SK-N-SH (cell line): ENCODE results near the gene DISP2. TPM values are rescaled to one million over a fixed set of nuclear protein-coding genes. Genes with fewer than 3 reads are reported as not detected.

ENCODE experiments used
- CTCF ChIA-PET: fragments of 300-600, 350-600 bp; formaldehyde crosslinking; extraction: SDS; loops from one replicate; lab custom pipeline; 2021; lab: Yijun Ruan, JAX
- POLR2A ChIA-PET: fragments of 350-600 bp; sonication (Branson Sonifier 250); formaldehyde crosslinking; extraction: SDS; loops from one replicate; lab custom pipeline; 2020; ENCODE audit warnings: antibody characterized with exemption, inconsistent platforms; lab: Yijun Ruan, JAX
- DNase-seq: peaks from one replicate; pipeline ENCODE4 v3.0.0; 2012
- H2AFZ ChIP-seq: fragments of 200-600 bp; sonication (generic); 2 replicates; pipeline ENCODE4 v1.8.1; 2016; ENCODE audit warnings: antibody characterized with exemption, mild to moderate bottlenecking, low read depth
- H3F3A ChIP-seq: fragments of 200-600 bp; sonication (generic); replicated peaks from 2 replicates; pipeline ENCODE3; 2016; ENCODE audit warnings: antibody characterized with exemption, mild to moderate bottlenecking; ENCODE audit not compliant: insufficient read depth
- H3K27ac ChIP-seq, 2 experiments: fragments of 200-500 bp in 1 of 2; fragments of 200-600 bp in 1 of 2; sonication (Bioruptor generic) in 1 of 2; sonication (generic), shearing (Covaris generic) in 1 of 2; 2 replicates each; pipeline versions ENCODE4 v1.5.1 to v1.6.1; 2014 to 2016; ENCODE audit warnings: low read depth in 2 of 2, inconsistent platforms in 1 of 2, low read length in 1 of 2, mild to moderate bottlenecking in 1 of 2, mixed read lengths in 1 of 2
- H3K27me3 ChIP-seq: fragments of 200-600 bp; sonication (generic), shearing (Covaris generic); 2 replicates; pipeline ENCODE4 v1.6.1; 2016; ENCODE audit warnings: mixed run types; ENCODE audit not compliant: insufficient read depth
- H3K36me3 ChIP-seq, 2 experiments: fragments of 200-500 bp in 1 of 2; fragments of 200-600 bp in 1 of 2; sonication (Bioruptor generic) in 1 of 2; sonication (generic) in 1 of 2; replicated peaks in 1 of 2; 2 replicates each; pipeline versions ENCODE3 to v1.5.1; 2014 to 2016; ENCODE audit warnings: low read length in 1 of 2, mild to moderate bottlenecking in 1 of 2; ENCODE audit not compliant: insufficient read depth in 2 of 2, control insufficient read depth in 1 of 2
- H3K4me1 ChIP-seq, 2 experiments: fragments of 200-500 bp in 1 of 2; fragments of 200-600 bp in 1 of 2; sonication (Bioruptor generic) in 1 of 2; sonication (generic), shearing (Covaris generic) in 1 of 2; 2 replicates each; pipeline versions ENCODE4 v1.5.1 to v1.6.1; 2014 to 2016; ENCODE audit warnings: low read depth in 1 of 2, low read length in 1 of 2, mixed run types in 1 of 2; ENCODE audit not compliant: insufficient read depth in 2 of 2, control insufficient read depth in 1 of 2
- H3K4me2 ChIP-seq: fragments of 200-600 bp; sonication (generic), shearing (Covaris generic); 2 replicates; pipeline ENCODE4 v1.6.1; 2017; ENCODE audit warnings: mixed run types
- H3K4me3 ChIP-seq, 2 experiments: fragments of 200-500 bp in 1 of 2; fragments of 200-600 bp in 1 of 2; sonication (Bioruptor generic) in 1 of 2; sonication (generic), shearing (Covaris generic) in 1 of 2; 2 replicates each; pipeline versions ENCODE4 v1.5.1 to v1.8.1; 2014 to 2016; ENCODE audit warnings: low read depth in 2 of 2, inconsistent platforms in 1 of 2, low read length in 1 of 2, mild to moderate bottlenecking in 1 of 2, mixed read lengths in 1 of 2, moderate library complexity in 1 of 2
- H3K79me2 ChIP-seq: fragments of 200-600 bp; sonication (generic); 2 replicates; pipeline ENCODE4 v1.8.1; 2017; ENCODE audit warnings: mild to moderate bottlenecking; ENCODE audit not compliant: insufficient read depth
- H3K9ac ChIP-seq: fragments of 200-600 bp; sonication (generic); 2 replicates; pipeline ENCODE4 v1.6.1; 2017; ENCODE audit warnings: mixed run types
- H3K9me2 ChIP-seq: fragments of 200-600 bp; sonication (generic); 2 replicates; pipeline ENCODE4 v1.6.1; 2017; ENCODE audit warnings: mixed run types
- H3K9me3 ChIP-seq: fragments of 200-600 bp; sonication (generic); 2 replicates; pipeline ENCODE4 v1.6.1; 2017; ENCODE audit warnings: mixed run types, mild to moderate bottlenecking, moderate library complexity
- H4K20me1 ChIP-seq: fragments of 200-600 bp; sonication (generic); 2 replicates; pipeline ENCODE4 v1.6.1; 2017; ENCODE audit warnings: mild to moderate bottlenecking, mixed run types; ENCODE audit not compliant: insufficient read depth
- ELF1 ChIP-seq: IDR thresholded peaks from 2 replicates; pipeline ENCODE4 v1.4.0; 2012
- EP300 ChIP-seq, 2 experiments: IDR thresholded peaks; 2 replicates each; pipeline versions ENCODE4 v1.4.0 to v1.6.1; 2012; ENCODE audit warnings: borderline replicate concordance in 1 of 2, low read depth in 1 of 2, low read length in 1 of 2
- EZH2phosphoT487 ChIP-seq: fragments of 200-600 bp; sonication (generic); IDR thresholded peaks from 2 replicates; pipeline ENCODE4 v1.6.1; 2017; ENCODE audit warnings: low read depth, mixed run types, mild to moderate bottlenecking, antibody characterized with exemption, moderate library complexity, borderline replicate concordance
- FOXJ3 ChIP-seq: sonication (generic); formaldehyde crosslinking; IDR thresholded peaks from 2 replicates; pipeline ENCODE4 v1.5.1; 2020; ENCODE audit warnings: mild to moderate bottlenecking, missing genetic modification reagents
- FOXM1 ChIP-seq: IDR thresholded peaks from 2 replicates; pipeline ENCODE4 v1.4.0; 2012; ENCODE audit warnings: low read depth, mild to moderate bottlenecking
- GABPA ChIP-seq: IDR thresholded peaks from 2 replicates; pipeline ENCODE4 v1.4.0; 2012; ENCODE audit warnings: low read depth, mild to moderate bottlenecking
- IRF3 ChIP-seq: fragments of 150-350 bp; IDR thresholded peaks from 2 replicates; pipeline ENCODE4 v1.6.1; 2016; ENCODE audit warnings: mild to moderate bottlenecking, low read depth, low read length
- JUND ChIP-seq: IDR thresholded peaks from 2 replicates; pipeline ENCODE4 v1.4.0; 2012
- MAX ChIP-seq: IDR thresholded peaks from 2 replicates; pipeline ENCODE4 v1.4.0; 2012; ENCODE audit warnings: low read depth
- MEF2A ChIP-seq: IDR thresholded peaks from 2 replicates; pipeline ENCODE4 v1.4.0; 2012; ENCODE audit warnings: low read depth, borderline replicate concordance
- NRF1 ChIP-seq: IDR thresholded peaks from 2 replicates; pipeline ENCODE4 v1.6.1; 2012; ENCODE audit warnings: low read depth, mild to moderate bottlenecking, low read length
- RAD21 ChIP-seq: IDR thresholded peaks from 2 replicates; pipeline ENCODE4 v1.6.1; 2012; ENCODE audit warnings: mild to moderate bottlenecking, low read length
- RCOR1 ChIP-seq: fragments of 150-350 bp; IDR thresholded peaks from 2 replicates; pipeline ENCODE4 v1.6.1; 2017; ENCODE audit warnings: antibody characterized with exemption, low read length
- RFX5 ChIP-seq: IDR thresholded peaks from 2 replicates; pipeline ENCODE4 v1.6.1; 2012; ENCODE audit warnings: mild to moderate bottlenecking, improper control_type of control experiment, low read length
- SMC3 ChIP-seq: IDR thresholded peaks from 2 replicates; pipeline ENCODE4 v1.6.1; 2012; ENCODE audit warnings: low read depth, low read length, improper control_type of control experiment
- USF2 ChIP-seq: fragments of 150-350 bp; IDR thresholded peaks from 2 replicates; pipeline ENCODE4 v1.6.1; 2017; ENCODE audit warnings: antibody characterized with exemption, low read length, low read depth, borderline replicate concordance
- YY1 ChIP-seq: IDR thresholded peaks from 2 replicates; pipeline ENCODE4 v1.4.0; 2012; ENCODE audit warnings: low read depth, mild to moderate bottlenecking
- WGBS: methylation state at CpG from one replicate; pipeline ENCODE4 v1.1.6; 2017; ENCODE audit warnings: low lambda C conversion rate; 5-methylcytosine and 5-hydroxymethylcytosine counted together
- polyA plus RNA-seq, 3 experiments: library from polyadenylated mRNA; depleted of rRNA; stranded (reverse); fragments of >200 nt; gene quantifications; 2 replicates each; pipeline ENCODE4 v1.2.3, GENCODE V29; 2012

DISP2 gene
- polyA plus RNA-seq, 1 of the 3 experiments (the other 2 are of a cell fraction), result 0.12 TPM

GRCh38 chr15:40380636-40381035, 22.6 kb downstream of the DISP2 start:
- POLR2A ChIA-PET, result no interaction called here
- CTCF ChIA-PET, result interaction anchor here (1.5 kb wide), 1 partner anchor 36 kb away, joined by 4 read pairs; no protein-coding TSS in a partner anchor
- Histone ChIP-seq H4K20me1 (no peaks in the 10 kb centered on the region), H3F3A (peaks cover 8% of the 10 kb centered on the region), H3K27ac (peak overlapping the region in 1 of 2 experiments; percentile 60; a peak in 2 of 4 replicates), H3K4me2 (peak overlapping the region; percentile 46), H3K4me3 (no peak overlapping the region), H3K9me3 (no peaks in the 10 kb centered on the region), H3K27me3 (no peaks in the 10 kb centered on the region), H3K9ac (no peak overlapping the region), H3K79me2 (peaks cover 28% of the 10 kb centered on the region), H2AFZ (0 out of 2 replicates have a peak overlapping the region, but pooled peaks have one; percentile 39), H3K9me2 (no peaks in the 10 kb centered on the region), H3K4me1 (peaks cover 7 to 17% of the 10 kb centered on the region in 2 experiments; a peak in 3 of 4 replicates), H3K36me3 (no peaks in the 10 kb centered on the region)
- 95% methylated on average over 10 of the region's 10 CpGs for WGBS
- DNase-seq, result no peak
- TF ChIP-seq SMC3 (no peak), USF2 (no peak), FOXJ3 (CRISPR knock-in tag) (no peak), ELF1 (no peak), EZH2phosphoT487 (no peak), GABPA (no peak), JUND (no peak), RCOR1 (no peak), RAD21 (no peak), FOXM1 (no peak), NRF1 (no peak), IRF3 (no peak), MAX (no peak), YY1 (no peak)

- peaks cover 8% of the 10 kb centered on the region for H3F3A ChIP-seq
- WGBS, result 92% methylated on average over 11 of the region's 11 CpGs
- POLR2A ChIA-PET, result interaction anchor here (0.8 to 1.8 kb wide), 4 partner anchors 24 to 211 kb away, joined by 3 to 7 read pairs (median 4); partner anchors contain the start of genes CCDC9B and IVD
- no peaks in the 10 kb centered on the region for H3K27me3 ChIP-seq
- no peak overlapping the region for H3K9ac ChIP-seq
- no peak for TF ChIP-seq MEF2A
- TF ChIP-seq RFX5, result no peak
- no peak for TF ChIP-seq EP300 (IDR thresholded peaks at IDR 0.05; ENCODE audit: borderline replicate concordance in 1 of 2, low read depth in 1 of 2, low read length in 1 of 2)
- no peak for TF ChIP-seq GABPA
- TF ChIP-seq RCOR1, result no peak
- TF ChIP-seq NRF1, result no peak
- TF ChIP-seq, all 33 proteins: peak for 0
- H3K4me3 ChIP-seq, result no peak overlapping the region
- H3K27ac ChIP-seq, result no peak overlapping the region
- no peaks in the 10 kb centered on the region for H4K20me1 ChIP-seq
- no peak for DNase-seq
- H3K36me3 ChIP-seq, result peaks cover 7 to 9% of the 10 kb centered on the region in 2 experiments
- CTCF ChIA-PET, result interaction anchor here (0.8 to 3.4 kb wide), 10 partner anchors 9 to 103 kb away, joined by 3 to 18 read pairs (median 6); partner anchors contain the start of genes CCDC9B and IVD
- no peaks in the 10 kb centered on the region for H3K9me2 ChIP-seq
- peak overlapping the region; percentile 72; the same call in 1 of the 2 replicates for H2AFZ ChIP-seq
- no peaks in the 10 kb centered on the region for H3K9me3 ChIP-seq
- H3K4me2 ChIP-seq, result no peak overlapping the region
- H3K4me1 ChIP-seq, result peaks cover 7 to 17% of the 10 kb centered on the region in 2 experiments; a peak in 3 of 4 replicates
- peaks cover 31% of the 10 kb centered on the region for H3K79me2 ChIP-seq
These were observed 24.0 kb downstream of the DISP2 start for GRCh38 chr15:40381818-40382529.
